Mesenchymal stem cell (in vitro differentiated cells and primary cell): ENCODE measurements around the gene GNG12.
"Not testable (repeated sequence)": the region's sequence is repeated elsewhere in the genome, so short reads cannot be mapped to it uniquely, and the experiment has no call there.

Experiments used
- DNase-seq: peaks from one replicate; pipeline ENCODE4 v3.0.0-alpha.2; 2013
- H2AFZ ChIP-seq: one replicate; pipeline ENCODE4 v1.6.1; 2013; ENCODE audit warnings: low read depth, mild to moderate bottlenecking, control low read depth, inconsistent platforms, low read length, moderate library complexity
- H2AK5ac ChIP-seq: 2 replicates; pipeline ENCODE4 v1.6.1; 2013; ENCODE audit warnings: low read length, moderate library complexity, mild to moderate bottlenecking, inconsistent platforms; ENCODE audit not compliant: severe bottlenecking
- H2BK120ac ChIP-seq: one replicate; pipeline ENCODE4 v1.6.1; 2013; ENCODE audit warnings: low read depth, mild to moderate bottlenecking, inconsistent platforms, low read length, moderate library complexity
- H2BK12ac ChIP-seq, 2 experiments: one replicate each; pipeline ENCODE4 v1.6.1; 2013; ENCODE audit warnings: inconsistent platforms in 2 of 2, low read length in 2 of 2, mild to moderate bottlenecking in 2 of 2, moderate library complexity in 2 of 2, control low read depth in 1 of 2
- H2BK15ac ChIP-seq: one replicate; pipeline ENCODE4 v1.6.1; 2013; ENCODE audit warnings: mild to moderate bottlenecking, low read depth, inconsistent platforms; ENCODE audit not compliant: poor library complexity, severe bottlenecking
- H2BK5ac ChIP-seq: 2 replicates; pipeline ENCODE4 v1.6.1; 2013; ENCODE audit warnings: low read depth, mild to moderate bottlenecking, low read length, control low read depth, inconsistent platforms; ENCODE audit not compliant: poor library complexity, severe bottlenecking
- H3K14ac ChIP-seq, 2 experiments: one replicate each; pipeline ENCODE4 v1.6.1; 2013; ENCODE audit warnings: inconsistent platforms in 2 of 2, low read length in 2 of 2, control low read depth in 1 of 2, mild to moderate bottlenecking in 1 of 2, moderate library complexity in 1 of 2
- H3K18ac ChIP-seq, 2 experiments: one replicate each; pipeline ENCODE4 v1.6.1; 2013; ENCODE audit warnings: inconsistent platforms in 2 of 2, low read length in 2 of 2, control low read depth in 1 of 2, low read depth in 1 of 2, mild to moderate bottlenecking in 1 of 2
- H3K23ac ChIP-seq, 2 experiments: one replicate each; pipeline ENCODE4 v1.6.1; 2013; ENCODE audit warnings: inconsistent platforms in 2 of 2, low read length in 2 of 2, mild to moderate bottlenecking in 2 of 2, moderate library complexity in 2 of 2, control low read depth in 1 of 2
- H3K27ac ChIP-seq: 2 replicates; pipeline ENCODE4 v1.5.1; 2013; ENCODE audit warnings: mild to moderate bottlenecking, moderate library complexity, low read length, control low read depth, inconsistent platforms; ENCODE audit not compliant: poor library complexity, severe bottlenecking
- H3K27me3 ChIP-seq, 2 experiments: 2 replicates each; pipeline versions ENCODE4 v1.6.1 to v1.7.0; 2013; ENCODE audit warnings: low read length in 2 of 2, mild to moderate bottlenecking in 2 of 2, moderate library complexity in 2 of 2, control low read depth in 1 of 2, inconsistent platforms in 1 of 2; ENCODE audit not compliant: control insufficient read depth in 1 of 2, insufficient read depth in 1 of 2
- H3K36me3 ChIP-seq, 2 experiments: 2 replicates each; pipeline versions ENCODE4 v1.6.1 to v1.7.0; 2013; ENCODE audit warnings: low read length in 2 of 2, control low read depth in 1 of 2, inconsistent platforms in 1 of 2, low read depth in 1 of 2, mild to moderate bottlenecking in 1 of 2; ENCODE audit not compliant: insufficient read depth in 2 of 2, control insufficient read depth in 1 of 2
- H3K4ac ChIP-seq, 2 experiments: one replicate each; pipeline ENCODE4 v1.6.1; 2013; ENCODE audit warnings: inconsistent platforms in 2 of 2, low read length in 2 of 2, mild to moderate bottlenecking in 2 of 2, moderate library complexity in 2 of 2, control low read depth in 1 of 2, low read depth in 1 of 2
- H3K4me1 ChIP-seq: 2 replicates; pipeline ENCODE4 v1.6.1; 2013; ENCODE audit warnings: low read depth, low read length, control low read depth; ENCODE audit not compliant: control insufficient read depth, insufficient read depth
- H3K4me2 ChIP-seq: 2 replicates; pipeline ENCODE4 v1.6.1; 2013; ENCODE audit warnings: low read length, mild to moderate bottlenecking, inconsistent platforms; ENCODE audit not compliant: poor library complexity, severe bottlenecking
- H3K4me3 ChIP-seq, 2 experiments: 2 replicates each; pipeline versions ENCODE4 v1.5.1 to v1.7.0; 2013; ENCODE audit warnings: low read length in 2 of 2, mild to moderate bottlenecking in 2 of 2, control low read depth in 1 of 2, low read depth in 1 of 2; ENCODE audit not compliant: insufficient read depth in 1 of 2
- H3K79me1 ChIP-seq: replicated peaks from 2 replicates; pipeline ENCODE4 v1.6.1; 2013; ENCODE audit warnings: mild to moderate bottlenecking, control low read depth, low read length, inconsistent platforms; ENCODE audit not compliant: poor library complexity, severe bottlenecking
- H3K9ac ChIP-seq: 2 replicates; pipeline ENCODE4 v1.7.0; 2013; ENCODE audit warnings: mild to moderate bottlenecking, low read length, moderate library complexity
- H3K9me3 ChIP-seq: 2 replicates; pipeline ENCODE4 v1.7.0; 2013; ENCODE audit warnings: mild to moderate bottlenecking, low read length; ENCODE audit not compliant: control insufficient read depth
- H4K8ac ChIP-seq: one replicate; pipeline ENCODE4 v1.6.1; 2013; ENCODE audit warnings: inconsistent platforms, mild to moderate bottlenecking, low read length, moderate library complexity
- H4K91ac ChIP-seq: one replicate; pipeline ENCODE4 v1.6.1; 2013; ENCODE audit warnings: mild to moderate bottlenecking, low read length, inconsistent platforms
- WGBS: methylation state at CpG from one replicate; pipeline ENCODE4 v1.1.7; 2013; ENCODE audit warnings: mixed read lengths; 5-methylcytosine and 5-hydroxymethylcytosine counted together

GNG12 gene

GRCh38 chr1:67664048-67664447 is 169.2 kb downstream of the GNG12 start:
- Histone ChIP-seq H3K9ac (no peak overlapping the region), H3K23ac (no peak overlapping the region), H2BK120ac (no peak overlapping the region), H3K9me3 (no peaks in the 10 kb centered on the region), H2BK12ac (no peak overlapping the region), H2AK5ac (no peak overlapping the region), H2BK5ac (no peak overlapping the region), H3K4me2 (no peak overlapping the region), H3K4ac (no peak overlapping the region), H2BK15ac (no peak overlapping the region), H3K27me3 (peaks cover 0 to 3% of the 10 kb centered on the region in 2 experiments), H3K14ac (no peak overlapping the region), H3K18ac (no peak overlapping the region), H4K91ac (no peak overlapping the region), H3K4me1 (no peaks in the 10 kb centered on the region), H3K27ac (no peak overlapping the region), H4K8ac (no peak overlapping the region), H3K36me3 (no peaks in the 10 kb centered on the region), H2AFZ (no peak overlapping the region), H3K4me3 (no peak overlapping the region), H3K79me1 (no peaks in the 10 kb centered on the region)
- WGBS = no CpG with 5 or more reads among the region's 1 CpG
- peak; percentile 5 for DNase-seq

GRCh38 chr1:67662884-67663283 is 170.4 kb downstream of the GNG12 start:
- no peak overlapping the region for H3K4me2 ChIP-seq
- no peak overlapping the region for H3K4ac ChIP-seq
- no peak overlapping the region for H3K4me3 ChIP-seq
- no peak overlapping the region for H3K9ac ChIP-seq
- H2BK12ac ChIP-seq = no peak overlapping the region
- DNase-seq = no peak
- no peak overlapping the region for H4K91ac ChIP-seq
- WGBS = 100% methylated on average over 1 of the region's 6 CpGs
- no peak overlapping the region for H3K14ac ChIP-seq
- no peak overlapping the region for H2BK120ac ChIP-seq
- no peak overlapping the region for H3K18ac ChIP-seq
- no peak overlapping the region for H2AK5ac ChIP-seq
- H3K27me3 ChIP-seq = peaks cover 0 to 3% of the 10 kb centered on the region in 2 experiments
- H3K9me3 ChIP-seq = no peaks in the 10 kb centered on the region
- H2BK5ac ChIP-seq = no peak overlapping the region
- H3K27ac ChIP-seq = no peak overlapping the region
- no peak overlapping the region for H2BK15ac ChIP-seq
- H3K23ac ChIP-seq = no peak overlapping the region
- H4K8ac ChIP-seq = no peak overlapping the region
- no peaks in the 10 kb centered on the region for H3K4me1 ChIP-seq
- H3K36me3 ChIP-seq = no peaks in the 10 kb centered on the region
- no peaks in the 10 kb centered on the region for H3K79me1 ChIP-seq
- no peak overlapping the region for H2AFZ ChIP-seq

GRCh38 chr1:67659229-67659628 is 174.0 kb downstream of the GNG12 start:
- no peak overlapping the region for H3K4me3 ChIP-seq
- H2BK12ac ChIP-seq = no peak overlapping the region
- H3K9ac ChIP-seq = no peak overlapping the region
- H3K27ac ChIP-seq = no peak overlapping the region
- H4K8ac ChIP-seq = no peak overlapping the region
- H2AK5ac ChIP-seq = no peak overlapping the region
- 95% methylated on average over 1 of the region's 2 CpGs for WGBS
- H3K23ac ChIP-seq = no peak overlapping the region
- no peak for DNase-seq
- H3K36me3 ChIP-seq = no peaks in the 10 kb centered on the region
- no peak overlapping the region for H2AFZ ChIP-seq
- H3K27me3 ChIP-seq = peaks cover 0 to 3% of the 10 kb centered on the region in 2 experiments
- H3K18ac ChIP-seq = no peak overlapping the region
- no peak overlapping the region for H3K4ac ChIP-seq
- no peaks in the 10 kb centered on the region for H3K9me3 ChIP-seq
- H3K4me1 ChIP-seq = no peaks in the 10 kb centered on the region
- H3K79me1 ChIP-seq = no peaks in the 10 kb centered on the region
- no peak overlapping the region for H2BK120ac ChIP-seq
- no peak overlapping the region for H3K4me2 ChIP-seq
- H3K14ac ChIP-seq = no peak overlapping the region
- H2BK5ac ChIP-seq = no peak overlapping the region
- no peak overlapping the region for H2BK15ac ChIP-seq
- no peak overlapping the region for H4K91ac ChIP-seq

GRCh38 chr1:67657152-67657551 is 176.1 kb downstream of the GNG12 start:
- H3K14ac ChIP-seq, H3K4me2 ChIP-seq, H2BK15ac ChIP-seq, DNase-seq, H3K36me3 ChIP-seq, H3K27me3 ChIP-seq, H3K18ac ChIP-seq, H2AK5ac ChIP-seq, H3K4me1 ChIP-seq, H2AFZ ChIP-seq, H3K79me1 ChIP-seq, H3K9ac ChIP-seq, H4K91ac ChIP-seq, H3K4me3 ChIP-seq, H2BK5ac ChIP-seq, H3K27ac ChIP-seq, H3K23ac ChIP-seq, H4K8ac ChIP-seq, H3K9me3 ChIP-seq, H3K4ac ChIP-seq, H2BK120ac ChIP-seq, H2BK12ac ChIP-seq: not testable (repeated sequence)
- WGBS = 91% methylated on average over 1 of the region's 1 CpG
